IMR-90 (cell line): ENCODE measurements around the gene ZC2HC1C. TPM values are rescaled to one million over a fixed set of nuclear protein-coding genes. Genes with fewer than 3 reads are reported as not detected.
A peak's percentile ranks its signal among the peaks of the same experiment; 100 is the strongest.

Source experiments
- ATAC-seq: fragments of 200-7000 bp; cut with Tn5 transposase; 2 replicates; pipeline ENCODE4 v1.9.1; 2020; ENCODE audit warnings: low read depth, mild to moderate bottlenecking, moderate library complexity
- BruUV-seq: library from RNA; stranded (reverse); fragments of 400-500 nt; replicated peaks from 2 replicates; lab custom pipeline; 2021; lab: Mats Ljungman, UMichigan
- CTCF ChIA-PET: fragments of 300-600 bp; formaldehyde crosslinking; extraction: SDS; loops from one replicate; lab custom pipeline; 2021; ENCODE audit warnings: antibody characterized with exemption; lab: Yijun Ruan, JAX
- POLR2A ChIA-PET: fragments of 300-600 bp; sonication (Branson Sonifier 250); formaldehyde crosslinking; loops from one replicate; lab custom pipeline; 2022; ENCODE audit warnings: antibody characterized with exemption; ENCODE audit not compliant: unreplicated experiment; lab: Charles Lee
- DNase-seq: peaks from one replicate; pipeline ENCODE4 v3.0.0; 2013
- H2AFZ ChIP-seq: replicated peaks from 2 replicates; pipeline ENCODE3; 2013; ENCODE audit warnings: low read length, mild to moderate bottlenecking; ENCODE audit not compliant: poor library complexity
- H2AK5ac ChIP-seq: 2 replicates; pipeline ENCODE4 v1.6.1; 2013; ENCODE audit warnings: low read depth, low read length, inconsistent platforms
- H2AK9ac ChIP-seq: replicated peaks from 2 replicates; pipeline ENCODE3; 2013; ENCODE audit warnings: mild to moderate bottlenecking, low read depth, low read length, moderate library complexity; ENCODE audit not compliant: poor library complexity
- H2BK120ac ChIP-seq: 2 replicates; pipeline ENCODE4 v1.6.1; 2013; ENCODE audit warnings: low read depth, low read length, inconsistent platforms
- H2BK15ac ChIP-seq: 3 replicates; pipeline ENCODE4 v1.6.1; 2013; ENCODE audit warnings: low read depth, low read length, inconsistent platforms
- H2BK20ac ChIP-seq: 2 replicates; pipeline ENCODE4 v1.6.1; 2013; ENCODE audit warnings: low read depth, mild to moderate bottlenecking, inconsistent platforms, low read length, moderate library complexity
- H2BK5ac ChIP-seq: 2 replicates; pipeline ENCODE4 v1.6.1; 2013; ENCODE audit warnings: mild to moderate bottlenecking, low read depth, low read length, inconsistent platforms; ENCODE audit not compliant: poor library complexity, severe bottlenecking
- H3K14ac ChIP-seq: replicated peaks from 2 replicates; pipeline ENCODE4 v1.6.1; 2013; ENCODE audit warnings: low read depth, low read length, inconsistent platforms
- H3K18ac ChIP-seq: 2 replicates; pipeline ENCODE4 v1.6.1; 2013; ENCODE audit warnings: low read depth, low read length, control low read depth
- H3K23ac ChIP-seq: 2 replicates; pipeline ENCODE4 v1.6.1; 2013; ENCODE audit warnings: low read depth, low read length, inconsistent platforms
- H3K27ac ChIP-seq: 2 replicates; pipeline ENCODE4 v1.5.1; 2013; ENCODE audit warnings: mild to moderate bottlenecking, control low read depth, low read length; ENCODE audit not compliant: insufficient read depth
- H3K27me3 ChIP-seq: 2 replicates; pipeline ENCODE4 v1.6.1; 2013; ENCODE audit warnings: low read length; ENCODE audit not compliant: control insufficient read depth, insufficient read depth
- H3K36me3 ChIP-seq: 2 replicates; pipeline ENCODE4 v1.6.1; 2013; ENCODE audit warnings: low read length, mixed read lengths; ENCODE audit not compliant: control insufficient read depth, insufficient read depth
- H3K4ac ChIP-seq: 2 replicates; pipeline ENCODE4 v1.6.1; 2013; ENCODE audit warnings: low read depth, low read length, inconsistent platforms
- H3K4me1 ChIP-seq: 2 replicates; pipeline ENCODE4 v1.6.1; 2013; ENCODE audit warnings: low read length, mixed read lengths; ENCODE audit not compliant: control insufficient read depth, insufficient read depth
- H3K4me2 ChIP-seq: 2 replicates; pipeline ENCODE4 v1.6.1; 2013; ENCODE audit warnings: low read depth, mild to moderate bottlenecking, control low read depth, low read length, moderate library complexity
- H3K4me3 ChIP-seq: 2 replicates; pipeline ENCODE4 v1.5.1; 2013; ENCODE audit warnings: low read depth, mild to moderate bottlenecking, control low read depth, low read length, moderate library complexity; ENCODE audit not compliant: insufficient read depth
- H3K56ac ChIP-seq: 2 replicates; pipeline ENCODE4 v1.6.1; 2013; ENCODE audit warnings: low read length, inconsistent platforms; ENCODE audit not compliant: insufficient read depth; ENCODE audit errors: extremely low read depth
- H3K79me1 ChIP-seq, 2 experiments: 2 replicates each; pipeline ENCODE4 v1.6.1; 2013; ENCODE audit warnings: low read length in 2 of 2, inconsistent platforms in 1 of 2, low read depth in 1 of 2
- H3K9ac ChIP-seq: 2 replicates; pipeline ENCODE4 v1.6.1; 2013; ENCODE audit warnings: low read depth, low read length, control low read depth
- H3K9me1 ChIP-seq: 2 replicates; pipeline ENCODE4 v1.6.1; 2013; ENCODE audit warnings: low read length, inconsistent platforms; ENCODE audit not compliant: insufficient read depth
- H3K9me3 ChIP-seq: 2 replicates; pipeline ENCODE4 v1.6.1; 2013; ENCODE audit warnings: low read length; ENCODE audit not compliant: control insufficient read depth, insufficient read depth
- H4K20me1 ChIP-seq: 2 replicates; pipeline ENCODE4 v1.6.1; 2013; ENCODE audit warnings: low read length, inconsistent platforms; ENCODE audit not compliant: insufficient read depth
- H4K5ac ChIP-seq: 2 replicates; pipeline ENCODE4 v1.6.1; 2013; ENCODE audit warnings: mild to moderate bottlenecking, low read depth, low read length, control low read depth
- H4K8ac ChIP-seq, 2 experiments: 2 replicates each; pipeline ENCODE4 v1.6.1; 2013; ENCODE audit warnings: low read depth in 2 of 2, low read length in 2 of 2, control low read depth in 1 of 2, inconsistent platforms in 1 of 2
- H4K91ac ChIP-seq: 2 replicates; pipeline ENCODE4 v1.6.1; 2013; ENCODE audit warnings: low read depth, low read length, inconsistent platforms; ENCODE audit not compliant: insufficient read depth
- BHLHE40 ChIP-seq: fragments of 150-350 bp; IDR thresholded peaks from 2 replicates; pipeline ENCODE4 v1.6.1; 2016; ENCODE audit warnings: mild to moderate bottlenecking, low read depth, low read length
- CEBPB ChIP-seq: IDR thresholded peaks from 2 replicates; pipeline ENCODE4 v1.6.1; 2012; ENCODE audit warnings: low read depth, low read length, improper control_type of control experiment
- CTCF ChIP-seq: conservative IDR thresholded peaks from 2 replicates; pipeline ENCODE4 v1.5.1; 2012; ENCODE audit warnings: mild to moderate bottlenecking, low read depth, low read length, improper control_type of control experiment
- MXI1 ChIP-seq: IDR thresholded peaks from 2 replicates; pipeline ENCODE4 v1.6.1; 2012; ENCODE audit warnings: low read depth, mild to moderate bottlenecking, low read length, moderate library complexity, borderline replicate concordance
- POLR2A ChIP-seq: IDR thresholded peaks from 2 replicates; pipeline ENCODE4 v1.6.1; 2012; ENCODE audit warnings: mild to moderate bottlenecking, low read depth, low read length
- USF2 ChIP-seq: fragments of 150-350 bp; IDR thresholded peaks from 2 replicates; pipeline ENCODE4 v1.6.1; 2017; ENCODE audit warnings: mild to moderate bottlenecking, antibody characterized with exemption, low read length, low read depth
- WGBS, 2 experiments: methylation state at CpG; one replicate each; pipeline versions ENCODE4 v1.1.5 to v1.1.7; 2013; ENCODE audit warnings: missing lambda C conversion rate in 2 of 2; ENCODE audit not compliant: insufficient read length in 1 of 2; ENCODE audit errors: extremely low coverage in 2 of 2; 5-methylcytosine and 5-hydroxymethylcytosine counted together
- dilution Hi-C: fragments of 300-500 bp; cut with HindIII; formaldehyde crosslinking; loops from one replicate; pipeline ENCODE4 v1.14.3; 2018; ENCODE audit warnings: low sequenced_read_pairs; ENCODE audit not compliant: unreplicated experiment
- in situ Hi-C: fragments of 300-500 bp; cut with MboI; formaldehyde crosslinking; loops from 3 replicates; pipeline ENCODE4 v1.14.3; 2019; ENCODE audit warnings: low sequenced_read_pairs, inconsistent platforms, mixed read lengths
- intact Hi-C: fragments of 100-400 bp; cut with micrococcal nuclease; formaldehyde crosslinking; loops from 2 replicates; pipeline ENCODE4 v1.10.0; 2022
- polyA plus RNA-seq, 3 experiments: library from polyadenylated mRNA; depleted of rRNA; stranded (reverse); fragments of >200 nt; gene quantifications; 2 replicates each; pipeline ENCODE4 v1.2.3, GENCODE V29; 2012; ENCODE audit warnings: low replicate concordance in 1 of 3
- total RNA-seq: library from RNA; depleted of rRNA; stranded (reverse); fragments of >200 nt; gene quantifications from 2 replicates; pipeline ENCODE4 v1.2.3, GENCODE V29; 2012

Gene ZC2HC1C
- total and polyA plus RNA-seq, 2 of the 4 experiments (the other 2 are of a cell fraction), result 0.15 to 0.54 TPM

- no peak overlapping the region for H2BK20ac ChIP-seq
- no peaks in the 10 kb centered on the region for H3K27me3 ChIP-seq
- no peak for DNase-seq
- in situ Hi-C loops (no loop called here), dilution Hi-C loops (no loop called here), intact Hi-C loops (no loop called here)
- H3K23ac ChIP-seq, result no peak overlapping the region
- CTCF ChIA-PET, result no interaction called here
- H2AK9ac ChIP-seq, result no peak overlapping the region
- H2AK5ac ChIP-seq, result no peak overlapping the region
- peaks cover 12% of the 10 kb centered on the region for H3K4me1 ChIP-seq
- H3K4me3 ChIP-seq, result no peak overlapping the region
- H3K56ac ChIP-seq, result no peak overlapping the region
- no peak overlapping the region; the same call in 1 of the 2 replicates for H3K4me2 ChIP-seq
- no peak overlapping the region for H3K4ac ChIP-seq
- H2BK5ac ChIP-seq, result no peak overlapping the region
- peak overlapping the region; percentile 45; the same call in 1 of the 2 replicates for H3K27ac ChIP-seq
- H2BK120ac ChIP-seq, result no peak overlapping the region
- TF ChIP-seq CEBPB (no peak), POLR2A (no peak), BHLHE40 (no peak), CTCF (no peak), USF2 (no peak), MXI1 (no peak)
- peak overlapping the region; percentile 32; the same call in 1 of the 3 replicates for H2BK15ac ChIP-seq
- peak overlapping the region; percentile 29; the same call in 1 of the 2 replicates for H3K14ac ChIP-seq
- no peaks in the 10 kb centered on the region for H3K36me3 ChIP-seq
- no peak overlapping the region for H4K91ac ChIP-seq
- peak overlapping the region; percentile 71; the same call in 1 of the 2 replicates for H4K5ac ChIP-seq
- no peaks in the 10 kb centered on the region for H3K9me3 ChIP-seq
- peak overlapping the region; percentile 79 for H3K18ac ChIP-seq
- no peaks in the 10 kb centered on the region for H4K20me1 ChIP-seq
- POLR2A ChIA-PET, result no interaction called here
- H2AFZ ChIP-seq, result no peak overlapping the region
- WGBS, 2 experiments, result 100% methylated on average over 5 of the region's 5 CpGs; no CpG with 5 or more reads in 1 of the 2 experiments
- no peak overlapping the region for H4K8ac ChIP-seq
- no peak for ATAC-seq
- peaks cover 6% of the 10 kb centered on the region for H3K9me1 ChIP-seq
- H3K9ac ChIP-seq, result no peak overlapping the region
- peaks cover 8 to 32% of the 10 kb centered on the region in 2 experiments; a peak in 3 of 4 replicates for H3K79me1 ChIP-seq
- BruUV-seq, result no TSS peak
Measured at GRCh38 chr14:75049136-75049535, 20.3 kb upstream of the ZC2HC1C start.
